GM23338 (cell line): ENCODE measurements around the gene SAFB. TPM values are rescaled to one million over a fixed set of nuclear protein-coding genes. Genes with fewer than 3 reads are reported as not detected.

Experiments used
- ATAC-seq: fragments of 200-7000 bp; cut with Tn5 transposase; 3 replicates; pipeline ENCODE4 v1.9.1; 2020
- DNase-seq: peaks from one replicate; pipeline ENCODE4 v3.0.0-alpha.2; 2015; ENCODE audit warnings: low spot score
- H2AFZ ChIP-seq: fragments of 200-600 bp; sonication (generic); 2 replicates; pipeline ENCODE4 v1.8.0; 2016; ENCODE audit warnings: antibody characterized with exemption, mild to moderate bottlenecking, moderate library complexity
- H3F3A ChIP-seq: fragments of 200-600 bp; sonication (generic); replicated peaks from 2 replicates; pipeline ENCODE4 v1.8.0; 2017; ENCODE audit warnings: antibody characterized with exemption, mixed run types, low read depth
- H3K27ac ChIP-seq: fragments of 200-600 bp; sonication (generic); 2 replicates; pipeline ENCODE4 v1.6.1; 2016; ENCODE audit warnings: low read depth
- H3K27me3 ChIP-seq: fragments of 200-600 bp; sonication (generic); 2 replicates; pipeline ENCODE4 v1.8.0; 2016; ENCODE audit warnings: mild to moderate bottlenecking, mixed run types, moderate library complexity; ENCODE audit not compliant: insufficient read depth
- H3K36me3 ChIP-seq: fragments of 200-600 bp; sonication (generic); 2 replicates; pipeline ENCODE4 v1.8.0; 2016; ENCODE audit warnings: mild to moderate bottlenecking; ENCODE audit not compliant: insufficient read depth
- H3K4me1 ChIP-seq: fragments of 200-600 bp; sonication (generic); 2 replicates; pipeline ENCODE4 v1.8.0; 2016; ENCODE audit warnings: mild to moderate bottlenecking, moderate library complexity; ENCODE audit not compliant: insufficient read depth
- H3K4me2 ChIP-seq: fragments of 200-600 bp; sonication (generic); 2 replicates; pipeline ENCODE4 v1.7.1; 2017; ENCODE audit warnings: mixed run types
- H3K4me3 ChIP-seq: fragments of 200-600 bp; sonication (generic); 2 replicates; pipeline ENCODE4 v1.6.1; 2016; ENCODE audit warnings: mixed run types
- H3K79me2 ChIP-seq: fragments of 200-600 bp; sonication (generic); replicated peaks from 2 replicates; pipeline ENCODE4 v1.8.0; 2017; ENCODE audit warnings: mild to moderate bottlenecking; ENCODE audit not compliant: insufficient read depth
- H3K9me2 ChIP-seq: fragments of 200-600 bp; sonication (generic); 2 replicates; pipeline ENCODE4 v1.8.0; 2017; ENCODE audit not compliant: insufficient read depth
- H4K20me1 ChIP-seq: fragments of 200-600 bp; sonication (generic); replicated peaks from 2 replicates; pipeline ENCODE4 v1.8.0; 2017; ENCODE audit warnings: mild to moderate bottlenecking; ENCODE audit not compliant: insufficient read depth
- H3K27ac Mint-ChIP-seq: 2 replicates; pipeline ENCODE4 v1.8.0; 2020; ENCODE audit warnings: inconsistent platforms, mild to moderate bottlenecking, moderate library complexity, mixed read lengths
- H3K27me3 Mint-ChIP-seq: 3 replicates; pipeline ENCODE4 v1.8.0; 2022; ENCODE audit warnings: low read depth, mild to moderate bottlenecking, moderate library complexity, mixed read lengths, inconsistent platforms; ENCODE audit not compliant: insufficient read depth, poor library complexity
- H3K36me3 Mint-ChIP-seq: 3 replicates; pipeline ENCODE4 v1.8.0; 2021; ENCODE audit warnings: low read depth, mild to moderate bottlenecking, inconsistent platforms, moderate library complexity, mixed read lengths
- H3K4me1 Mint-ChIP-seq: 3 replicates; pipeline ENCODE4 v1.8.0; 2020; ENCODE audit warnings: mild to moderate bottlenecking, inconsistent platforms, mixed read lengths
- H3K4me3 Mint-ChIP-seq: 3 replicates; pipeline ENCODE4 v1.8.0; 2021; ENCODE audit warnings: moderate library complexity, mild to moderate bottlenecking, inconsistent platforms, mixed read lengths
- H3K9me3 Mint-ChIP-seq: 3 replicates; pipeline ENCODE4 v1.8.0; 2020; ENCODE audit warnings: moderate library complexity, mild to moderate bottlenecking, inconsistent platforms, mixed read lengths
- CREB1 ChIP-seq: fragments of 250-450 bp; sonication (Bioruptor Pico); IDR thresholded peaks from 2 replicates; pipeline ENCODE4 v1.5.0; 2020; ENCODE audit warnings: low read depth, mild to moderate bottlenecking, moderate library complexity
- EZH2 ChIP-seq: fragments of 200-600 bp; sonication (generic); IDR thresholded peaks from one replicate; pipeline ENCODE4 v1.8.0; 2017; ENCODE audit warnings: antibody characterized with exemption, mild to moderate bottlenecking, low read depth; ENCODE audit not compliant: unreplicated experiment
- EZH2phosphoT487 ChIP-seq: fragments of 200-600 bp; sonication (generic); IDR thresholded peaks from one replicate; pipeline ENCODE4 v1.8.1; 2018; ENCODE audit warnings: antibody characterized with exemption; ENCODE audit not compliant: unreplicated experiment
- JUNB ChIP-seq: IDR thresholded peaks from one replicate; pipeline ENCODE4 v1.6.1; 2016; ENCODE audit warnings: antibody characterized with exemption; ENCODE audit not compliant: unreplicated experiment
- POLR2AphosphoS5 ChIP-seq: IDR thresholded peaks from 2 replicates; pipeline ENCODE4 v1.6.1; 2016; ENCODE audit warnings: antibody characterized with exemption, low read depth
- STAT1 ChIP-seq: IDR thresholded peaks from one replicate; pipeline ENCODE4 v1.6.1; 2016; ENCODE audit warnings: antibody characterized with exemption; ENCODE audit not compliant: unreplicated experiment
- ZNF114 ChIP-seq: fragments of 250-450 bp; sonication (Bioruptor Pico); IDR thresholded peaks from 2 replicates; pipeline ENCODE4 v1.5.0; 2020; ENCODE audit warnings: mild to moderate bottlenecking, moderate library complexity
- ZNF331 ChIP-seq: fragments of 250-450 bp; sonication (Bioruptor Pico); IDR thresholded peaks from 2 replicates; pipeline ENCODE4 v1.5.0; 2020; ENCODE audit warnings: low read depth, mild to moderate bottlenecking, moderate library complexity
- polyA plus RNA-seq: library from polyadenylated mRNA; unstranded; fragments of >200 nt; fragmentation: Nextera tagmentation; extraction: Ambion mirVana; gene quantifications from 2 replicates; pipeline ENCODE4 v1.2.1, GENCODE V29; 2016
- total RNA-seq: library from RNA; depleted of rRNA; stranded (reverse); fragments of >200 nt; shearing (Covaris generic); gene quantifications from 2 replicates; pipeline ENCODE4 v1.2.3, GENCODE V29; 2014
- TF ChIP-seq, protein P1 (sequence below): IDR thresholded peaks from 2 replicates; pipeline ENCODE4 v1.6.1; 2016; ENCODE audit warnings: antibody characterized with exemption
- TF ChIP-seq, protein P2 (sequence below): fragments of 250-450 bp; sonication (Bioruptor Pico); IDR thresholded peaks from 2 replicates; pipeline ENCODE4 v1.5.0; 2020; ENCODE audit warnings: mild to moderate bottlenecking, moderate library complexity

The SAFB gene
- total and polyA plus RNA-seq, 2 experiments from 2014 or later = 85.2 to 109 TPM

DNA sequence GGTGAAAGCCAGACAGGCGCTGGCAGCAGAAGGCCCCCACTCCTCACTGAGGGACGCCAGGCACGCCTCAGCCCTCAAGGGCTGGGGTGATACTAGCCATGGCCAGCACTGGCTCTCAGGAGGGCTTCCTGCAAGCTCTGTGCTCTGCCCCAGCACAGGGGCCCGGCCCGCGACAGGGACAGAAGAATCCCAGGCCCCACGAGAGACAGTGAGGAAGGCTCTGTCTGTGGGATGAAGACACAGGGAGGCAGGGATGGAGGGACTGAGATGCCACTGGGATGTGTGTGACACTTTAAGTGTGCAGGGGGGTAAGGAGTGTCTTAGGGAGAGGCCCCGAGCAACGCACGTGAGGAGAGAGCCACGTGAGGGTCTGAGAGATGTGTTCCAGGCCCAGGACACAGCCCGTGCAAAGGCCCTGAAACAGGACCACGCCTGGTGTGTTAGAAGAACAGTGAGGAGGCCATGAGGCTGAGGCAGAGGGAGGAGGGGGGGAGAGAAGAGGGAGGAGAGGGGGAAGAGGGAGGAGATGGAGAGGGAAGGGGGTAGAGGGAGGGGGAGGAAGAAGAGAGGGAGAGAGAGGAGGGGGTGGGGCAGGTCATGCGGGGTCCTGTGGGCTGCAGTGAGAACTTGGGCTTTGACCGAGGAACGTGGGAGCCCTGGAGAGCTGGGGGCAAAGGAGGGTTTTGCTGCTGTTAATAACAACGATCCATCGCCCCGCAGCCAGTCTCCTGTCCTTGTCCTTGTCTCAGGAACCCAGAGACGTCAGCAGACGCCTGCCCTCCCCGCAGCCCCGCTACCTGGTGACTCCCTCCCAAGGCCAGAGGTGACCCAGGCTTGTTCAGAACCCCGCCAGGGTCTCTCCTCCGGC, 74.4 kb downstream of the SAFB start:
- no peaks in the 10 kb centered on the region for H3K4me1 ChIP-seq
- Mint-ChIP-seq H3K27ac (no peak overlapping the region), H3K36me3 (peaks cover 80% of the 10 kb centered on the region), H3K4me1 (0 out of 3 replicates have a peak, but pooled peaks cover 4% of the 10 kb centered on the region), H3K9me3 (peaks cover 3% of the 10 kb centered on the region; the same call in 2 of the 3 replicates), H3K27me3 (peaks cover 46% of the 10 kb centered on the region), H3K4me3 (no peak overlapping the region)
- no peak overlapping the region for H3K4me3 ChIP-seq
- no peak overlapping the region for H3K4me2 ChIP-seq
- H2AFZ ChIP-seq = no peak overlapping the region
- peak; percentile 6 for DNase-seq
- H3K9me2 ChIP-seq = no peaks in the 10 kb centered on the region
- TF ChIP-seq POLR2AphosphoS5 = peak; percentile 13; the same call in 1 of the 2 replicates
- TF ChIP-seq, protein P1, sequence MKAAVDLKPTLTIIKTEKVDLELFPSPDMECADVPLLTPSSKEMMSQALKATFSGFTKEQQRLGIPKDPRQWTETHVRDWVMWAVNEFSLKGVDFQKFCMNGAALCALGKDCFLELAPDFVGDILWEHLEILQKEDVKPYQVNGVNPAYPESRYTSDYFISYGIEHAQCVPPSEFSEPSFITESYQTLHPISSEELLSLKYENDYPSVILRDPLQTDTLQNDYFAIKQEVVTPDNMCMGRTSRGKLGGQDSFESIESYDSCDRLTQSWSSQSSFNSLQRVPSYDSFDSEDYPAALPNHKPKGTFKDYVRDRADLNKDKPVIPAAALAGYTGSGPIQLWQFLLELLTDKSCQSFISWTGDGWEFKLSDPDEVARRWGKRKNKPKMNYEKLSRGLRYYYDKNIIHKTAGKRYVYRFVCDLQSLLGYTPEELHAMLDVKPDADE = no peak
- H3K27me3 ChIP-seq = no peaks in the 10 kb centered on the region
- ATAC-seq = no peak
- peak overlapping the region; percentile 45; the same call in 1 of the 2 replicates for H3K27ac ChIP-seq
- peaks cover 5% of the 10 kb centered on the region for H3K79me2 ChIP-seq
- no peaks in the 10 kb centered on the region for H3K36me3 ChIP-seq
- H3F3A ChIP-seq = peaks cover 11% of the 10 kb centered on the region
- peaks cover 12% of the 10 kb centered on the region; the same call in 1 of the 2 replicates for H4K20me1 ChIP-seq

DNA sequence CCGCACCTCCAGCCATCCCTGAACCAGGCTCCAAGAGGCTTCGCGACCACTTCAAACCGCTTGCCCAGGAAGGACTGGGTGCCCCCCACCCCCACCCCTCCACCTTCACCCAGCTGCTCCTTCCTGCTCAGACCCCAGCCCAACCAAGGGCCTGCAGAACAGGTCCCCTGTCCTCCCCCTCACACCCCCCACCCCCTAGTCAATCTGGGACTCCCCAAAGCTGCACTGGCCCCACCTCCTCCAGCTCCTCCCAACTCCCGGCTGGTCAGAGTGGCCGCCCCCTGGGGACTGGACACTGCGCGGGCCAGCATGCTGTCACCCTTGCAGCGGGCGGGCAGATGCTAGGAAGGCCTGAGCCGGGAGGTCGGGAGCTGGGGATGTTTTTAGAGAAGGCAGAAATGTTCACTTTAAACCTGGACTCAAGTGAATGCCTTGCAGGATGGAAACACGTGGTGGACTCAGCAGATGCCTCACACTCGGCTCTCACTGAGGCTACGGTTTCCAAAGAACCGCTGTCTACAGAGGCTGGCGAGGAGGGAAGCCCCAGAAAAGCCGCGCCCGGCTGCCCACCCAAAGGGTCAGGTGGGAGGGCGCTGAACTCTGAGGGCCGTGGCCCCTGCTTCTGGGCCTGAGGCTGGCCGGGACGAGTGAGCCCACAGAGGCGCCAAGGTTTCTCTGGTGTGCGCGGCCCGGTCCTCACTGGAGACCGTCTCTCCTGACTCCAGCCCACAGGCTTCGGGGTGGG, 75.2 kb downstream of the SAFB start:
- ATAC-seq = no peak
- Histone ChIP-seq H3K79me2 (no peaks in the 10 kb centered on the region), H4K20me1 (peaks cover 7% of the 10 kb centered on the region; the same call in 1 of the 2 replicates), H3K27me3 (no peaks in the 10 kb centered on the region), H3F3A (peaks cover 3% of the 10 kb centered on the region), H2AFZ (no peak overlapping the region), H3K36me3 (no peaks in the 10 kb centered on the region), H3K4me3 (no peak overlapping the region), H3K9me2 (no peaks in the 10 kb centered on the region), H3K4me1 (no peaks in the 10 kb centered on the region), H3K27ac (no peak overlapping the region), H3K4me2 (no peak overlapping the region)
- Mint-ChIP-seq H3K27me3 (peaks cover 38% of the 10 kb centered on the region), H3K9me3 (peaks cover 4% of the 10 kb centered on the region), H3K4me3 (no peak overlapping the region), H3K36me3 (peaks cover 78% of the 10 kb centered on the region), H3K27ac (no peak overlapping the region), H3K4me1 (no peaks in the 10 kb centered on the region)
- peak; percentile 1 for DNase-seq
- TF ChIP-seq EZH2phosphoT487 = no peak
- no peak for TF ChIP-seq JUNB
- no peak for TF ChIP-seq STAT1
- no peak for TF ChIP-seq POLR2AphosphoS5
- TF ChIP-seq, protein P2, sequence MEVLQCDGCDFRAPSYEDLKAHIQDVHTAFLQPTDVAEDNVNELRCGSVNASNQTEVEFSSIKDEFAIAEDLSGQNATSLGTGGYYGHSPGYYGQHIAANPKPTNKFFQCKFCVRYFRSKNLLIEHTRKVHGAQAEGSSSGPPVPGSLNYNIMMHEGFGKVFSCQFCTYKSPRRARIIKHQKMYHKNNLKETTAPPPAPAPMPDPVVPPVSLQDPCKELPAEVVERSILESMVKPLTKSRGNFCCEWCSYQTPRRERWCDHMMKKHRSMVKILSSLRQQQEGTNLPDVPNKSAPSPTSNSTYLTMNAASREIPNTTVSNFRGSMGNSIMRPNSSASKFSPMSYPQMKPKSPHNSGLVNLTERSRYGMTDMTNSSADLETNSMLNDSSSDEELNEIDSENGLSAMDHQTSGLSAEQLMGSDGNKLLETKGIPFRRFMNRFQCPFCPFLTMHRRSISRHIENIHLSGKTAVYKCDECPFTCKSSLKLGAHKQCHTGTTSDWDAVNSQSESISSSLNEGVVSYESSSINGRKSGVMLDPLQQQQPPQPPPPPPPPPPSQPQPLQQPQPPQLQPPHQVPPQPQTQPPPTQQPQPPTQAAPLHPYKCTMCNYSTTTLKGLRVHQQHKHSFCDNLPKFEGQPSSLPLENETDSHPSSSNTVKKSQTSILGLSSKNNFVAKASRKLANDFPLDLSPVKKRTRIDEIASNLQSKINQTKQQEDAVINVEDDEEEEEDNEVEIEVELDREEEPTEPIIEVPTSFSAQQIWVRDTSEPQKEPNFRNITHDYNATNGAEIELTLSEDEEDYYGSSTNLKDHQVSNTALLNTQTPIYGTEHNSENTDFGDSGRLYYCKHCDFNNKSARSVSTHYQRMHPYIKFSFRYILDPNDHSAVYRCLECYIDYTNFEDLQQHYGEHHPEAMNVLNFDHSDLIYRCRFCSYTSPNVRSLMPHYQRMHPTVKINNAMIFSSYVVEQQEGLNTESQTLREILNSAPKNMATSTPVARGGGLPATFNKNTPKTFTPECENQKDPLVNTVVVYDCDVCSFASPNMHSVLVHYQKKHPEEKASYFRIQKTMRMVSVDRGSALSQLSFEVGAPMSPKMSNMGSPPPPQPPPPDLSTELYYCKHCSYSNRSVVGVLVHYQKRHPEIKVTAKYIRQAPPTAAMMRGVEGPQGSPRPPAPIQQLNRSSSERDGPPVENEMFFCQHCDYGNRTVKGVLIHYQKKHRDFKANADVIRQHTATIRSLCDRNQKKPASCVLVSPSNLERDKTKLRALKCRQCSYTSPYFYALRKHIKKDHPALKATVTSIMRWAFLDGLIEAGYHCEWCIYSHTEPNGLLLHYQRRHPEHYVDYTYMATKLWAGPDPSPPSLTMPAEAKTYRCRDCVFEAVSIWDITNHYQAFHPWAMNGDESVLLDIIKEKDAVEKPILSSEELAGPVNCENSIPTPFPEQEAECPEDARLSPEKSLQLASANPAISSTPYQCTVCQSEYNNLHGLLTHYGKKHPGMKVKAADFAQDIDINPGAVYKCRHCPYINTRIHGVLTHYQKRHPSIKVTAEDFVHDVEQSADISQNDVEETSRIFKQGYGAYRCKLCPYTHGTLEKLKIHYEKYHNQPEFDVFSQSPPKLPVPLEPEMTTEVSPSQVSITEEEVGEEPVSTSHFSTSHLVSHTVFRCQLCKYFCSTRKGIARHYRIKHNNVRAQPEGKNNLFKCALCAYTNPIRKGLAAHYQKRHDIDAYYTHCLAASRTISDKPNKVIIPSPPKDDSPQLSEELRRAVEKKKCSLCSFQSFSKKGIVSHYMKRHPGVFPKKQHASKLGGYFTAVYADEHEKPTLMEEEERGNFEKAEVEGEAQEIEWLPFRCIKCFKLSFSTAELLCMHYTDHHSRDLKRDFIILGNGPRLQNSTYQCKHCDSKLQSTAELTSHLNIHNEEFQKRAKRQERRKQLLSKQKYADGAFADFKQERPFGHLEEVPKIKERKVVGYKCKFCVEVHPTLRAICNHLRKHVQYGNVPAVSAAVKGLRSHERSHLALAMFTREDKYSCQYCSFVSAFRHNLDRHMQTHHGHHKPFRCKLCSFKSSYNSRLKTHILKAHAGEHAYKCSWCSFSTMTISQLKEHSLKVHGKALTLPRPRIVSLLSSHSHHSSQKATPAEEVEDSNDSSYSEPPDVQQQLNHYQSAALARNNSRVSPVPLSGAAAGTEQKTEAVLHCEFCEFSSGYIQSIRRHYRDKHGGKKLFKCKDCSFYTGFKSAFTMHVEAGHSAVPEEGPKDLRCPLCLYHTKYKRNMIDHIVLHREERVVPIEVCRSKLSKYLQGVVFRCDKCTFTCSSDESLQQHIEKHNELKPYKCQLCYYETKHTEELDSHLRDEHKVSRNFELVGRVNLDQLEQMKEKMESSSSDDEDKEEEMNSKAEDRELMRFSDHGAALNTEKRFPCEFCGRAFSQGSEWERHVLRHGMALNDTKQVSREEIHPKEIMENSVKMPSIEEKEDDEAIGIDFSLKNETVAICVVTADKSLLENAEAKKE = no peak
- no peak for TF ChIP-seq EZH2
- TF ChIP-seq CREB1 (CRISPR knock-in tag) = no peak
- TF ChIP-seq ZNF331 (CRISPR knock-in tag) = no peak
- no peak for TF ChIP-seq ZNF114 (CRISPR knock-in tag)
- TF ChIP-seq, protein P1 = no peak
